ENCODE data around the gene PCYT1A. TPM values are rescaled to one million over a fixed set of nuclear protein-coding genes. Genes with fewer than 3 reads are reported as not detected.

The PCYT1A gene
- total and polyA plus RNA-seq, 2 of the 13 experiments (the other 11 are each of a cell fraction or from before 2014, with no cell fraction given), result 26.4 to 45.3 TPM

- no peak for TF ChIP-seq HMGXB3 (CRISPR knock-in tag; IDR thresholded peaks at IDR 0.05; ENCODE audit: borderline replicate concordance)
- peak; percentile 13; the same call in 1 of the 2 replicates for TF ChIP-seq ZNF770 (CRISPR knock-in tag; IDR thresholded peaks at IDR 0.05)
- TF ChIP-seq ZNF687 (CRISPR knock-in tag; IDR thresholded peaks at IDR 0.05), result peak; percentile 60; the same call in 1 of the 2 replicates
- 0 out of 2 replicates have a peak, but pooled peaks have one; percentile 14 for TF ChIP-seq RXRA (CRISPR knock-in tag; IDR thresholded peaks at IDR 0.05)
- TF ChIP-seq ZNF263 (CRISPR knock-in tag; IDR thresholded peaks at IDR 0.05), result 0 out of 2 replicates have a peak, but pooled peaks have one; percentile 23
- TF ChIP-seq SIN3B (IDR thresholded peaks at IDR 0.05; ENCODE audit: low read length), result no peak
- TF ChIP-seq ZNF784 (CRISPR knock-in tag; IDR thresholded peaks at IDR 0.05; ENCODE audit: borderline replicate concordance), result peak; percentile 62; the same call in 1 of the 2 replicates
Observed at GRCh38 chr3:196216681-196217211, 70.8 kb downstream of the PCYT1A start (continued).
